H1 (cell line): ENCODE results near the gene ACSM2A. TPM values are rescaled to one million over a fixed set of nuclear protein-coding genes. Genes with fewer than 3 reads are reported as not detected.

Experiments used
- CEBPB ChIP-seq: IDR thresholded peaks from 2 replicates; pipeline ENCODE4 v1.6.1; 2012; ENCODE audit warnings: low read depth, low read length
- CHD2 ChIP-seq: IDR thresholded peaks from 2 replicates; pipeline ENCODE4 v1.6.1; 2012; ENCODE audit warnings: low read length, improper control_type of control experiment
- EP300 ChIP-seq, 2 experiments: IDR thresholded peaks; 1 replicate in 1 of 2; 2 replicates in 1 of 2; pipeline ENCODE4 v1.6.1; 2011 to 2012; ENCODE audit warnings: low read depth in 2 of 2, low read length in 2 of 2, mild to moderate bottlenecking in 2 of 2, borderline replicate concordance in 1 of 2, inconsistent platforms in 1 of 2, moderate library complexity in 1 of 2
- HDAC2 ChIP-seq, 2 experiments: fragments of 300-600 bp in 1 of 2; sonication (generic) in 1 of 2; IDR thresholded peaks; 2 replicates each; pipeline ENCODE4 v1.6.1; 2011 to 2012; ENCODE audit warnings: low read depth in 2 of 2, low read length in 2 of 2, mild to moderate bottlenecking in 2 of 2, moderate library complexity in 2 of 2, borderline replicate concordance in 1 of 2, inconsistent platforms in 1 of 2
- RAD21 ChIP-seq, 2 experiments: IDR thresholded peaks in 1 of 2; conservative IDR thresholded peaks in 1 of 2; 2 replicates each; pipeline ENCODE4 v1.6.1; 2011; ENCODE audit warnings: low read depth in 2 of 2, low read length in 2 of 2, improper control_type of control experiment in 1 of 2, inconsistent platforms in 1 of 2, mild to moderate bottlenecking in 1 of 2, moderate library complexity in 1 of 2
- SP4 ChIP-seq: IDR thresholded peaks from 2 replicates; pipeline ENCODE4 v1.6.1; 2012; ENCODE audit warnings: low read length, inconsistent platforms
- polyA plus RNA-seq, 7 experiments: library from polyadenylated mRNA; depleted of rRNA in 3 of 7; stranded (reverse) in 5 of 7; unstranded in 2 of 7; fragments of >200 nt in 5 of 7; fragments of 200-250 nt in 2 of 7; gene quantifications; 1 replicate in 5 of 7; 2 replicates in 1 of 7; 4 replicates in 1 of 7; pipeline versions ENCODE4 v1.2.1 to v1.2.3, GENCODE V29; 2011 to 2013; ENCODE audit warnings: missing spikeins in 2 of 7, mixed read lengths in 2 of 7
- total RNA-seq: library from RNA; stranded (reverse); fragmentation: NEBNext Ultra II Directional; extraction: Animal tissue kit (Norgen Biotek cat#: 25700); gene quantifications from 2 replicates; pipeline ENCODE4 v1.2.1, GENCODE V29; 2021

The ACSM2A gene
- total and polyA plus RNA-seq, 2 of the 8 experiments (the other 6 are each of a cell fraction or from before 2014, with no cell fraction given), result not detected

- TF ChIP-seq HDAC2 (IDR thresholded peaks at IDR 0.05; ENCODE audit: borderline replicate concordance in 1 of 2, low read depth in 2 of 2, low read length in 2 of 2), result no peak
- no peak for TF ChIP-seq CHD2
- no peak for TF ChIP-seq CEBPB
- TF ChIP-seq EP300 (IDR thresholded peaks at IDR 0.05; ENCODE audit: borderline replicate concordance in 1 of 2, low read depth in 2 of 2, low read length in 2 of 2), result no peak
- no peak for TF ChIP-seq RAD21 (IDR thresholded peaks at IDR 0.05 in 1 of 2, conservative IDR thresholded peaks at IDR 0.05 in 1 of 2; ENCODE audit: low read depth in 2 of 2, low read length in 2 of 2)
- TF ChIP-seq SP4, result no peak
These were observed 64.4 kb downstream of the ACSM2A start (continued) for GRCh38 chr16:20515688-20516090.
